ENCODE data around the gene MPEG1.

MPEG1 gene

DNA sequence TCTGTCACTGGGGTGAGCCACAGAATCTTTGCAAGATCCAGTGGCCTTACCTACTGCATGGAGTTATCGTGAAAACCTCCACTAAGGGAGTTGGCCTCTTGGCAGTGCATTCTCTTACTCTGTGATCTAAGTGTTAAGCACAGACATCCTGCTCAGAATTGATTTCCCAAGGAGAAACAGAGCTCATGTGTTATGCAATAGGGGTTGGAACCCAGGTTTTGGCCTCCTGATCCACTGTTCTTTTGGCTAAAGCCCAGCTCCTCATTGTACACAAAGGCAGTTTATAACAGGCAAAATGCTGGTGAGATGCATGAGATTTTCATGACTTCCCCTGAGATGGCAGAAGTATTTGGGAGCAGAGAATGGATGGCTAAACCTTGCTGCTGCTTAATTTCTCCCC lies 29.0 kb downstream of the MPEG1 start:
- H3K36me3 ChIP-seq (ENCODE audit: control insufficient read depth, insufficient read depth, low read length) = peaks cover 21% of the 10 kb centered on the region

GRCh38 chr11:59182457-59183151 lies 30.1 kb downstream of the MPEG1 start:
- Histone ChIP-seq H3K27me3 (replicated peaks; ENCODE audit: control insufficient read depth, insufficient read depth, low read length) (no peaks in the 10 kb centered on the region), H3K36me3 (ENCODE audit: control insufficient read depth, insufficient read depth, low read length) (peaks cover 17% of the 10 kb centered on the region), H3K4me3 (replicated peaks; ENCODE audit: low read depth, low read length) (no peak overlapping the region)
- TF ChIP-seq, protein P1, sequence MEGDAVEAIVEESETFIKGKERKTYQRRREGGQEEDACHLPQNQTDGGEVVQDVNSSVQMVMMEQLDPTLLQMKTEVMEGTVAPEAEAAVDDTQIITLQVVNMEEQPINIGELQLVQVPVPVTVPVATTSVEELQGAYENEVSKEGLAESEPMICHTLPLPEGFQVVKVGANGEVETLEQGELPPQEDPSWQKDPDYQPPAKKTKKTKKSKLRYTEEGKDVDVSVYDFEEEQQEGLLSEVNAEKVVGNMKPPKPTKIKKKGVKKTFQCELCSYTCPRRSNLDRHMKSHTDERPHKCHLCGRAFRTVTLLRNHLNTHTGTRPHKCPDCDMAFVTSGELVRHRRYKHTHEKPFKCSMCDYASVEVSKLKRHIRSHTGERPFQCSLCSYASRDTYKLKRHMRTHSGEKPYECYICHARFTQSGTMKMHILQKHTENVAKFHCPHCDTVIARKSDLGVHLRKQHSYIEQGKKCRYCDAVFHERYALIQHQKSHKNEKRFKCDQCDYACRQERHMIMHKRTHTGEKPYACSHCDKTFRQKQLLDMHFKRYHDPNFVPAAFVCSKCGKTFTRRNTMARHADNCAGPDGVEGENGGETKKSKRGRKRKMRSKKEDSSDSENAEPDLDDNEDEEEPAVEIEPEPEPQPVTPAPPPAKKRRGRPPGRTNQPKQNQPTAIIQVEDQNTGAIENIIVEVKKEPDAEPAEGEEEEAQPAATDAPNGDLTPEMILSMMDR (IDR thresholded peaks at IDR 0.05; ENCODE audit: insufficient read depth, low read length, poor library complexity, severe bottlenecking) = peak; percentile 65
- no peak for DNase-seq (ENCODE audit: extremely low read depth, insufficient read length)

More for the DNA sequence above, 29.0 kb downstream of the MPEG1 start:
- no peak overlapping the region for H3K4me3 ChIP-seq (replicated peaks; ENCODE audit: low read depth, low read length)
- DNase-seq (ENCODE audit: extremely low read depth, insufficient read length) = no peak
- H3K27me3 ChIP-seq (replicated peaks; ENCODE audit: control insufficient read depth, insufficient read depth, low read length) = no peaks in the 10 kb centered on the region
- TF ChIP-seq, protein P1 (IDR thresholded peaks at IDR 0.05; ENCODE audit: insufficient read depth, low read length, poor library complexity, severe bottlenecking) = no peak

- Histone ChIP-seq H3K4me3 (replicated peaks; ENCODE audit: low read depth, low read length) (no peak overlapping the region), H3K27me3 (replicated peaks; ENCODE audit: control insufficient read depth, insufficient read depth, low read length) (no peaks in the 10 kb centered on the region), H3K36me3 (ENCODE audit: control insufficient read depth, insufficient read depth, low read length) (peaks cover 16% of the 10 kb centered on the region)
- DNase-seq (ENCODE audit: extremely low read depth, insufficient read length) = no peak
- TF ChIP-seq, protein P1 (IDR thresholded peaks at IDR 0.05; ENCODE audit: insufficient read depth, low read length, poor library complexity, severe bottlenecking) = no peak
These were observed 30.8 kb downstream of the MPEG1 start for GRCh38 chr11:59181746-59182456.

GRCh38 chr11:59180907-59181306 lies 31.8 kb downstream of the MPEG1 start:
- no peak for DNase-seq (ENCODE audit: extremely low read depth, insufficient read length)
- TF ChIP-seq, protein P1 (IDR thresholded peaks at IDR 0.05; ENCODE audit: insufficient read depth, low read length, poor library complexity, severe bottlenecking) = no peak
- H3K27me3 ChIP-seq (replicated peaks; ENCODE audit: control insufficient read depth, insufficient read depth, low read length) = no peaks in the 10 kb centered on the region
- peaks cover 16% of the 10 kb centered on the region for H3K36me3 ChIP-seq (ENCODE audit: control insufficient read depth, insufficient read depth, low read length)
- no peak overlapping the region for H3K4me3 ChIP-seq (replicated peaks; ENCODE audit: low read depth, low read length)

DNA sequence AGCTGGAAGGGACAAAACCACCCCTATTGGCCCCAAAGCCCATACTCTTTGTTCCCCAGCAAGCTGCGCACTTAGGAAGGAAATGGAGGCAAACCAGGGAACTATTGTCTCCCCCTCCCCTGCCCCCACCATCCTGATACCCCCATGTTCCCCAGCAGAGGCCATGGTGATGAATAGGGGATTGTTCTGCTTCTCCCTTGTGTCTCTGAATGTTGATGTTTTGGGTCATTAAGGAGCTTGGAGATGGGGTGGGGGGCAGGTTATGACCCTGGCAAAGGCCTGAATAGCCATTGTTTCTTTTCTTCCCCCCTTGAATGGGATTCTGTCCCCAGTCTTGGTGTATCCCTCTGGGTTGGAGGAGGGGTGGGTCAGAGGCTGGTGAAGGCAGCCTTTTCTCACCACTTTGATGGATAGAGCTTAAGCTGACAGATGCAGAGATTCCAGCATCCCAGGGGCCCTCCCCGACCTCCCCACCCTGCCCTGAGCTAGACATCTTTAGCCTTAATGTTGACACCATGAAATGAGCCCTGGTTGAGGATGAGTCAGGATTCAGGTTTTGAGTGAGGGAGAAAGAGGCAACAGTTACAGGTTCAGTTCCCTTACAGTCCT lies 32.5 kb downstream of the MPEG1 start:
- no peak overlapping the region for H3K4me3 ChIP-seq (replicated peaks; ENCODE audit: low read depth, low read length)
- DNase-seq (ENCODE audit: extremely low read depth, insufficient read length) = no peak
- no peaks in the 10 kb centered on the region for H3K27me3 ChIP-seq (replicated peaks; ENCODE audit: control insufficient read depth, insufficient read depth, low read length)
- TF ChIP-seq, protein P1 (IDR thresholded peaks at IDR 0.05; ENCODE audit: insufficient read depth, low read length, poor library complexity, severe bottlenecking) = no peak
- H3K36me3 ChIP-seq (ENCODE audit: control insufficient read depth, insufficient read depth, low read length) = peaks cover 16% of the 10 kb centered on the region

Measured in GM06990 (cell line).